PC-3 (cell line): ENCODE results near the gene WNT8A.

Experiments used
- EZH2phosphoT487 ChIP-seq: fragments of 300-600 bp; sonication (generic); IDR thresholded peaks from 2 replicates; pipeline ENCODE4 v1.6.1; 2018; ENCODE audit warnings: mild to moderate bottlenecking, antibody characterized with exemption, low read length, borderline replicate concordance
- TF ChIP-seq, protein P1 (sequence below): fragments of 300-600 bp; sonication (generic); conservative IDR thresholded peaks from 2 replicates; pipeline ENCODE4 v1.5.1; 2017; ENCODE audit warnings: antibody characterized with exemption, low read depth, mild to moderate bottlenecking, low read length

DNA sequence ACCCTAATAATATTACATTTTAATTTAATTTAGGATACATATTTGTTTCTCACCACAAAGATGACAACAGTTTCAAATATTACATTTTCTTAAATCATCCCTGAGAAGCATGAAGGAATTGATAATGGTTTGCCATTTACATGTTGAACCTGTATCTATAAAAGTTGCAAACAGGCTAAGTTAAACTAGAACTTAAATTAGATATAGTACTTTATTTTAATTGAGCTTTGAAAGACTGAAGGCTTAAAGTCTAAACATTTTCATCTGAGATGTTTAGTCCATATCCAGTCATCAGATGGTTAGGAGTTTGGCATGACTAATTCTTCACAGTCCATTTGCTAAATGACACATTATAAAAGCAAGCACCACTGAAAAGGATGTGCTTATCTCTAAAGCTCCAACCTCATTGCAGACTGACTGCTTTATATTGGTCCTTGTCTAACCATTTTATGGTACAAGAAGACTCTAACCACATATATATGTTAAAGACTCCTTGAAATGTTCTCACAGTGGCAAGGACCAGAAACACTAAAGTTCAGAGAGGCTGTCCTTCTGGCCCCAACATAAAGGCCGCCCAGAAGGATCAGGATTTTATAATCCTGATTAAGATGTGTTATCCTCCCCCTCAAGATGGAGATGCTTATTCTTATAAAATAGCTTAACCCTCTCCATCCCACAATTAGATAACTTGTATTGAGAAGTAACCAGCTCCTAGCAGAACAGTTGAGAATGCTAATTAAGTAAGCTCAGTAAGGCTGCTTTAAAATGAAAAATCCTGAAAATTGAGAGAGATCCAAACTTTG lies 25.8 kb downstream of the WNT8A start:
- TF ChIP-seq EZH2phosphoT487, result no peak
- TF ChIP-seq, protein P1, sequence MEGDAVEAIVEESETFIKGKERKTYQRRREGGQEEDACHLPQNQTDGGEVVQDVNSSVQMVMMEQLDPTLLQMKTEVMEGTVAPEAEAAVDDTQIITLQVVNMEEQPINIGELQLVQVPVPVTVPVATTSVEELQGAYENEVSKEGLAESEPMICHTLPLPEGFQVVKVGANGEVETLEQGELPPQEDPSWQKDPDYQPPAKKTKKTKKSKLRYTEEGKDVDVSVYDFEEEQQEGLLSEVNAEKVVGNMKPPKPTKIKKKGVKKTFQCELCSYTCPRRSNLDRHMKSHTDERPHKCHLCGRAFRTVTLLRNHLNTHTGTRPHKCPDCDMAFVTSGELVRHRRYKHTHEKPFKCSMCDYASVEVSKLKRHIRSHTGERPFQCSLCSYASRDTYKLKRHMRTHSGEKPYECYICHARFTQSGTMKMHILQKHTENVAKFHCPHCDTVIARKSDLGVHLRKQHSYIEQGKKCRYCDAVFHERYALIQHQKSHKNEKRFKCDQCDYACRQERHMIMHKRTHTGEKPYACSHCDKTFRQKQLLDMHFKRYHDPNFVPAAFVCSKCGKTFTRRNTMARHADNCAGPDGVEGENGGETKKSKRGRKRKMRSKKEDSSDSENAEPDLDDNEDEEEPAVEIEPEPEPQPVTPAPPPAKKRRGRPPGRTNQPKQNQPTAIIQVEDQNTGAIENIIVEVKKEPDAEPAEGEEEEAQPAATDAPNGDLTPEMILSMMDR, result no peak
